ENCODE results near the gene OR10T2.

Gene OR10T2

DNA sequence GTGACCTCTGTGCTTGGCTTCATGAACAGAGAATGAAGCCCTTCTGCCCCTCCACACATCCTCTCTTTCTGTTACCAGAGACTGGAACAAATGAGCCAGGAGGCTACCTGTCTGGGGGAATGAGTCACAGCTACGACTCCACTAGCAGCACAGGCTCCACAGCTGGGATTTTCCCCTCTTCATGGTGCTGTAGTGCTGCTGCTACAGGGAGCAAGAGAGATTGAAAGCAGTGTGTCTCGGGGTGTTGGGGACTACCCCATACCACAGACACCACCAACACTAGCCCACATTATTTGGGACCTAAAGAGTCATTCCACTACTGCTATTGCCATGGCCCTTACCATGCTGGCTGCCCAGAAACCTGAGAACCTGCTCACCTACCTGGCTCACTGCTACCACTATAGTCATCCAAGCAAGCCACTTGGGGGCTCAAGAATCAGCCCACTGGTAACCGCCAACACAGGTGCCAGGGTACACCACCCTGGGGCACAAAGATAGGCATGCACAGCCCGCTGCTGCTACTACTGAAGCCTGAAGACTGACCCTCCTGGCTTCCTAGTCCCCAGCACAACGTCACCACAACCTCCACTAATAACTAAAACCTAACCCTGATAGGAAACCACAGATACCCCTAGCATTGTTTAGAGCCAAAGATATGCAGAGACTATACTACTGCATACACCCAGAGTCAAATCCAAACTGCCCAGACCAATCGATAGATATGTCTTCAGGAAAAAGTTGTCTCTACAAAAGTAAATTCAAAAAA, 27.9 kb downstream of the OR10T2 start:
- TF ChIP-seq, protein P1, sequence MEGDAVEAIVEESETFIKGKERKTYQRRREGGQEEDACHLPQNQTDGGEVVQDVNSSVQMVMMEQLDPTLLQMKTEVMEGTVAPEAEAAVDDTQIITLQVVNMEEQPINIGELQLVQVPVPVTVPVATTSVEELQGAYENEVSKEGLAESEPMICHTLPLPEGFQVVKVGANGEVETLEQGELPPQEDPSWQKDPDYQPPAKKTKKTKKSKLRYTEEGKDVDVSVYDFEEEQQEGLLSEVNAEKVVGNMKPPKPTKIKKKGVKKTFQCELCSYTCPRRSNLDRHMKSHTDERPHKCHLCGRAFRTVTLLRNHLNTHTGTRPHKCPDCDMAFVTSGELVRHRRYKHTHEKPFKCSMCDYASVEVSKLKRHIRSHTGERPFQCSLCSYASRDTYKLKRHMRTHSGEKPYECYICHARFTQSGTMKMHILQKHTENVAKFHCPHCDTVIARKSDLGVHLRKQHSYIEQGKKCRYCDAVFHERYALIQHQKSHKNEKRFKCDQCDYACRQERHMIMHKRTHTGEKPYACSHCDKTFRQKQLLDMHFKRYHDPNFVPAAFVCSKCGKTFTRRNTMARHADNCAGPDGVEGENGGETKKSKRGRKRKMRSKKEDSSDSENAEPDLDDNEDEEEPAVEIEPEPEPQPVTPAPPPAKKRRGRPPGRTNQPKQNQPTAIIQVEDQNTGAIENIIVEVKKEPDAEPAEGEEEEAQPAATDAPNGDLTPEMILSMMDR (IDR thresholded peaks at IDR 0.05; ENCODE audit: insufficient read depth, low read length, poor library complexity, severe bottlenecking): no peak
- TF ChIP-seq EZH2phosphoT487 (conservative IDR thresholded peaks at IDR 0.05; ENCODE audit: low read length): no peak
- no peaks in the 10 kb centered on the region for H3F3A ChIP-seq (ENCODE audit: insufficient read depth)
- H3K4me2 ChIP-seq (ENCODE audit: low read depth, low read length, poor library complexity, severe bottlenecking): no peak overlapping the region
- H3K79me2 ChIP-seq (ENCODE audit: insufficient read depth, low read length): no peaks in the 10 kb centered on the region
- H3K9me2 ChIP-seq (replicated peaks; ENCODE audit: insufficient read depth, low read length): no peaks in the 10 kb centered on the region
- no peak overlapping the region for H3K4me3 ChIP-seq (ENCODE audit: insufficient read depth, low read length, poor library complexity, severe bottlenecking)
- H3K27me3 ChIP-seq (ENCODE audit: low read length): no peaks in the 10 kb centered on the region
- H4K20me1 ChIP-seq (ENCODE audit: low read depth, low read length): no peaks in the 10 kb centered on the region
- H3K36me3 ChIP-seq (ENCODE audit: low read length): no peaks in the 10 kb centered on the region
- H3K27ac ChIP-seq (ENCODE audit: low read depth, low read length): no peak overlapping the region
- H2AFZ ChIP-seq (ENCODE audit: low read depth, low read length, severe bottlenecking): no peak overlapping the region
- H3K9me3 ChIP-seq (ENCODE audit: insufficient read depth, low read length): no peaks in the 10 kb centered on the region
- no peak overlapping the region for H3K9ac ChIP-seq (ENCODE audit: low read length)

DNA sequence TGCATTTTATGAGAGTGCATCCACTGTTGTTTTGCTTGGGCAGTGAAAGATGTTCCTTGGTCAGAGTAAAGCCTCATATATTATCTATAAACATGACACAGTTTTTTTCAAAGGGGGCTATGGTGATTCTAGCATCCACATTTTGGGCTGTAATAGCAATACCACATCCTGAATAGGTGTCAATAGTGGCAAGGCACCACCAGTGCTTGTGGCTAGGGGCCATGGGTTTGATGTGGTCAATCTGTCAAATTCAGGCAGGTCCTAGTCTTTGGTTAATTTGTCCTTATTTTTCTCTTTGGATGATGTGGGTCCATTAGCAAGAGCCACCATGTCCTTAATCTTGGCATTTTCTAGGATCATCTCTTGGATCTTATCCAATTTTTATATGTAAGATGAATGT, 32.5 kb downstream of the OR10T2 start:
- Histone ChIP-seq H3K4me3 (ENCODE audit: insufficient read depth, low read length, poor library complexity, severe bottlenecking) (no peak overlapping the region), H3K9me2 (replicated peaks; ENCODE audit: insufficient read depth, low read length) (no peaks in the 10 kb centered on the region), H3K9me3 (ENCODE audit: insufficient read depth, low read length) (no peaks in the 10 kb centered on the region), H4K20me1 (ENCODE audit: low read depth, low read length) (no peaks in the 10 kb centered on the region), H3K36me3 (ENCODE audit: low read length) (no peaks in the 10 kb centered on the region), H3K27ac (ENCODE audit: low read depth, low read length) (no peak overlapping the region), H3F3A (ENCODE audit: insufficient read depth) (no peaks in the 10 kb centered on the region), H2AFZ (ENCODE audit: low read depth, low read length, severe bottlenecking) (no peak overlapping the region), H3K79me2 (ENCODE audit: insufficient read depth, low read length) (no peaks in the 10 kb centered on the region), H3K4me2 (ENCODE audit: low read depth, low read length, poor library complexity, severe bottlenecking) (no peak overlapping the region), H3K27me3 (ENCODE audit: low read length) (no peaks in the 10 kb centered on the region), H3K9ac (ENCODE audit: low read length) (no peak overlapping the region)
- no peak for TF ChIP-seq EZH2phosphoT487 (conservative IDR thresholded peaks at IDR 0.05; ENCODE audit: low read length)
- TF ChIP-seq, protein P1 (IDR thresholded peaks at IDR 0.05; ENCODE audit: insufficient read depth, low read length, poor library complexity, severe bottlenecking): no peak

DNA sequence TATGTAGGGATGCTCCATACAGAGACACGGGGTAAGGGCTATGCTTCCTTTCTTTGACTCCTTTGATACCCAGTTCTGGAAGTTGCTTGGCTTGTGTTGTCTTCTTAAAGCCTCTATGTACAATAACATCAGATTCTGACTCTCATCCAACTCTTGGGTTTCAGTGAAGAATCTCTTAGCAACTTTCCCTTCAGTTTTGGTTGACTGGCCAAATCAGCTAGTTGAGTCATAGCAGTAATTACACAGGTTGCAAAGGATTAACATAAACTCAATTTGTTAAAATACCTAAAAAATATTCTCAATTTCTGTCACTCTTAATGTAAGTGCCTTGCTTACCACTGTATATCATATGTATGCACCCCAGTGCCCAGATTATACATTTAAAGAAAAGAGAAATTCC, 36.3 kb downstream of the OR10T2 start:
- H3K4me2 ChIP-seq (ENCODE audit: low read depth, low read length, poor library complexity, severe bottlenecking): no peak overlapping the region
- H4K20me1 ChIP-seq (ENCODE audit: low read depth, low read length): no peaks in the 10 kb centered on the region
- no peak overlapping the region for H3K9ac ChIP-seq (ENCODE audit: low read length)
- TF ChIP-seq, protein P1 (IDR thresholded peaks at IDR 0.05; ENCODE audit: insufficient read depth, low read length, poor library complexity, severe bottlenecking): no peak
- no peak for TF ChIP-seq EZH2phosphoT487 (conservative IDR thresholded peaks at IDR 0.05; ENCODE audit: low read length)
- no peaks in the 10 kb centered on the region for H3F3A ChIP-seq (ENCODE audit: insufficient read depth)
- no peaks in the 10 kb centered on the region for H3K36me3 ChIP-seq (ENCODE audit: low read length)
- no peaks in the 10 kb centered on the region for H3K9me3 ChIP-seq (ENCODE audit: insufficient read depth, low read length)
- H3K79me2 ChIP-seq (ENCODE audit: insufficient read depth, low read length): no peaks in the 10 kb centered on the region
- H3K4me3 ChIP-seq (ENCODE audit: insufficient read depth, low read length, poor library complexity, severe bottlenecking): no peak overlapping the region
- no peaks in the 10 kb centered on the region for H3K9me2 ChIP-seq (replicated peaks; ENCODE audit: insufficient read depth, low read length)
- no peaks in the 10 kb centered on the region for H3K27me3 ChIP-seq (ENCODE audit: low read length)
- H3K27ac ChIP-seq (ENCODE audit: low read depth, low read length): no peak overlapping the region
- H2AFZ ChIP-seq (ENCODE audit: low read depth, low read length, severe bottlenecking): no peak overlapping the region
